A673 (cell line): ENCODE measurements around the gene APAF1.

Experiments used
- CTCF ChIP-seq: fragments of 300-800, 200-600 bp; sonication (generic); conservative IDR thresholded peaks from 2 replicates; pipeline ENCODE4 v1.5.1; 2017; ENCODE audit warnings: low read depth, mild to moderate bottlenecking, antibody characterized with exemption, low read length, moderate library complexity, mixed read lengths
- EZH2 ChIP-seq: fragments of 200-600 bp; sonication (generic); IDR thresholded peaks from 2 replicates; pipeline ENCODE4 v1.6.1; 2017; ENCODE audit warnings: borderline replicate concordance, low read depth, mild to moderate bottlenecking, mixed read lengths, antibody characterized with exemption, low read length; ENCODE audit not compliant: poor library complexity, severe bottlenecking

GRCh38 chr12:98783420-98783819 lies 138.3 kb downstream of the APAF1 start:
- TF ChIP-seq CTCF = no peak
- TF ChIP-seq EZH2 = no peak
